Chondrocyte (in vitro differentiated cells): ENCODE data around the gene MYT1. TPM values are rescaled to one million over a fixed set of nuclear protein-coding genes. Genes with fewer than 3 reads are reported as not detected.
"Not testable (repeated sequence)": the region's sequence is repeated elsewhere in the genome, so short reads cannot be mapped to it uniquely, and the experiment has no call there.

Experiments used
- DNase-seq: peaks from one replicate; pipeline ENCODE4 v3.0.0; 2021; ENCODE audit warnings: mixed read lengths, low spot score
- H3K27ac Mint-ChIP-seq: one replicate; pipeline ENCODE4 v1.8.0; 2021; ENCODE audit warnings: mild to moderate bottlenecking, moderate library complexity, mixed read lengths; ENCODE audit not compliant: unreplicated experiment
- H3K27me3 Mint-ChIP-seq: 2 replicates; pipeline ENCODE4 v1.8.0; 2021; ENCODE audit warnings: low read depth, mixed read lengths
- H3K36me3 Mint-ChIP-seq: 2 replicates; pipeline ENCODE4 v1.8.0; 2021; ENCODE audit warnings: low read depth, mixed read lengths
- H3K4me1 Mint-ChIP-seq: 2 replicates; pipeline ENCODE4 v1.8.0; 2021; ENCODE audit warnings: low read depth, mild to moderate bottlenecking, mixed read lengths
- H3K4me3 Mint-ChIP-seq: one replicate; pipeline ENCODE4 v1.8.0; 2021; ENCODE audit warnings: mild to moderate bottlenecking, moderate library complexity, mixed read lengths; ENCODE audit not compliant: unreplicated experiment
- H3K9me3 Mint-ChIP-seq: 2 replicates; pipeline ENCODE4 v1.8.0; 2021; ENCODE audit warnings: low read depth, mixed read lengths
- CTCF ChIP-seq: fragments of 200-600 bp; sonication (generic); IDR thresholded peaks from 2 replicates; pipeline ENCODE4 v1.5.0; 2021; ENCODE audit warnings: antibody characterized with exemption, mild to moderate bottlenecking, moderate library complexity
- total RNA-seq: library from RNA; stranded (reverse); gene quantifications from 3 replicates; pipeline ENCODE4 v1.2.1, GENCODE V29; 2021

The MYT1 gene
- total RNA-seq, 1 donor from 2014 or later: not detected

- no peak overlapping the region for H3K4me3 Mint-ChIP-seq
- H3K4me1 Mint-ChIP-seq: no peaks in the 10 kb centered on the region
- H3K27ac Mint-ChIP-seq: no peak overlapping the region
- H3K36me3 Mint-ChIP-seq: no peaks in the 10 kb centered on the region
- TF ChIP-seq CTCF: no peak
- peaks cover 35% of the 10 kb centered on the region for H3K27me3 Mint-ChIP-seq
- DNase-seq: no peak
- H3K9me3 Mint-ChIP-seq: no peaks in the 10 kb centered on the region
Measured at GRCh38 chr20:64177787-64178186, 13.5 kb downstream of the MYT1 start.

GRCh38 chr20:64178925-64179324, 14.7 kb downstream of the MYT1 start:
- not testable (repeated sequence) for H3K36me3 Mint-ChIP-seq, H3K4me1 Mint-ChIP-seq, H3K27ac Mint-ChIP-seq, H3K4me3 Mint-ChIP-seq, DNase-seq, H3K9me3 Mint-ChIP-seq
- peaks cover 31% of the 10 kb centered on the region for H3K27me3 Mint-ChIP-seq

GRCh38 chr20:64179805-64180204, 15.6 kb downstream of the MYT1 start:
- Mint-ChIP-seq H3K36me3 (no peaks in the 10 kb centered on the region), H3K27me3 (peaks cover 35% of the 10 kb centered on the region), H3K4me3 (no peak overlapping the region), H3K4me1 (no peaks in the 10 kb centered on the region), H3K9me3 (peaks cover 4% of the 10 kb centered on the region), H3K27ac (no peak overlapping the region)
- no peak for TF ChIP-seq CTCF
- DNase-seq: no peak

GRCh38 chr20:64180673-64181072, 16.4 kb downstream of the MYT1 start:
- peaks cover 4% of the 10 kb centered on the region for H3K9me3 Mint-ChIP-seq
- TF ChIP-seq CTCF: no peak
- no peak for DNase-seq
- H3K27ac Mint-ChIP-seq: no peak overlapping the region
- H3K4me3 Mint-ChIP-seq: no peak overlapping the region
- H3K36me3 Mint-ChIP-seq: no peaks in the 10 kb centered on the region
- no peaks in the 10 kb centered on the region for H3K4me1 Mint-ChIP-seq
- peaks cover 37% of the 10 kb centered on the region for H3K27me3 Mint-ChIP-seq

GRCh38 chr20:64181391-64181790, 17.1 kb downstream of the MYT1 start:
- Mint-ChIP-seq H3K9me3 (peaks cover 4% of the 10 kb centered on the region), H3K27ac (no peak overlapping the region), H3K4me3 (no peak overlapping the region), H3K4me1 (no peaks in the 10 kb centered on the region), H3K36me3 (no peaks in the 10 kb centered on the region), H3K27me3 (peaks cover 36% of the 10 kb centered on the region)
- TF ChIP-seq CTCF: no peak
- no peak for DNase-seq

GRCh38 chr20:64182146-64182865, 18.1 kb downstream of the MYT1 start:
- H3K36me3 Mint-ChIP-seq: no peaks in the 10 kb centered on the region
- H3K27me3 Mint-ChIP-seq: peaks cover 27% of the 10 kb centered on the region

More at GRCh38 chr20:64182146-64182865, 18.1 kb downstream of the MYT1 start:
- TF ChIP-seq CTCF: no peak
- Mint-ChIP-seq H3K4me3 (no peak overlapping the region), H3K9me3 (peaks cover 4% of the 10 kb centered on the region), H3K4me1 (no peaks in the 10 kb centered on the region), H3K27ac (no peak overlapping the region)
- DNase-seq: no peak
